Adrenal gland (tissue), 12 donors: ENCODE measurements around the gene PTGDR2. TPM values are rescaled to one million over a fixed set of nuclear protein-coding genes. Genes with fewer than 3 reads are reported as not detected.

ENCODE experiments used
- DNase-seq, 7 donors: peaks; one replicate each; pipeline ENCODE4 v3.0.0-alpha.2; 2019 to 2020
- H3K27ac ChIP-seq, 5 donors: fragments of 200-600 bp; sonication (generic) in 4 of 5; 1 replicate in 3 of 5; 2 replicates in 2 of 5; pipeline versions ENCODE4 v1.5.1 to v1.8.0; 2016 to 2020; ENCODE audit warnings: mild to moderate bottlenecking in 1 of 5
- H3K27me3 ChIP-seq: fragments of 200-600 bp; 2 replicates; pipeline ENCODE4 v1.8.0; 2021
- H3K36me3 ChIP-seq, 2 donors: fragments of 200-600 bp; replicated peaks in 1 of 2; 1 replicate in 1 of 2; 2 replicates in 1 of 2; pipeline versions ENCODE4 v1.5.1 to v1.8.0; 2018 to 2022
- H3K4me1 ChIP-seq, 2 donors: fragments of 200-600 bp; replicated peaks in 1 of 2; 1 replicate in 1 of 2; 2 replicates in 1 of 2; pipeline versions ENCODE4 v1.5.1 to v1.8.0; 2018 to 2021
- H3K4me3 ChIP-seq, 4 donors: fragments of 200-600 bp; sonication (generic) in 3 of 4; one replicate each; pipeline ENCODE4 v1.5.1; 2016 to 2018
- H3K9me3 ChIP-seq, 3 donors: fragments of 200-600 bp; sonication (generic) in 1 of 3; replicated peaks in 1 of 3; 1 replicate in 2 of 3; 2 replicates in 1 of 3; pipeline versions ENCODE4 v1.5.1 to v1.8.0; 2016 to 2021
- POLR2A ChIP-seq, 2 donors: fragments of 450-650 bp; IDR thresholded peaks; one replicate each; pipeline ENCODE4 v1.6.1; 2017; ENCODE audit warnings: antibody characterized with exemption in 2 of 2, mild to moderate bottlenecking in 2 of 2, moderate library complexity in 1 of 2
- WGBS, 4 donors: extraction: QIAGEN DNeasy Blood & Tissue Kit in 2 of 4; methylation state at CpG; one replicate each; pipeline versions ENCODE4 v1.1.5 to v1.1.7; 2013 to 2017; 5-methylcytosine and 5-hydroxymethylcytosine counted together
- intact Hi-C, 2 donors: fragments of 100-400 bp; cut with DNase I; formaldehyde crosslinking; loops; one replicate each; pipeline versions ENCODE4 v1.14.1 to v1.15.0; 2022 to 2023
- polyA plus RNA-seq, 3 donors: library from polyadenylated mRNA; stranded (reverse); fragments of 200-250 nt in 2 of 3; fragments of 350-450 nt in 1 of 3; fragmentation: Illumina TruSeq in 1 of 3; extraction: RNeasy Lipid Tissue Mini Kit (QIAGEN cat#74804) in 1 of 3; gene quantifications; one replicate each; pipeline ENCODE4 v1.2.3, GENCODE V29; 2013 to 2014
- total RNA-seq, 9 donors: library from RNA; depleted of rRNA in 4 of 9; stranded (reverse); fragments of >200 nt in 4 of 9; fragments of 120-200 nt in 1 of 9; fragmentation: NEBNext Ultra II Directional in 1 of 9; extraction: Animal tissue kit (Norgen Biotek cat#: 25700) in 1 of 9; gene quantifications; one replicate each; pipeline versions ENCODE4 v1.1.0 to v1.2.4, GENCODE V29; 2013 to 2023
- TF ChIP-seq, protein P1 (sequence below), 6 experiments: fragments of 450-650 bp in 4 of 6; fragments of 200-600 bp in 2 of 6; sonication (generic) in 1 of 6; IDR thresholded peaks; 1 replicate in 5 of 6; 2 replicates in 1 of 6; pipeline versions ENCODE4 v1.5.1 to v1.8.0; 2016 to 2021; ENCODE audit warnings: antibody characterized with exemption in 6 of 6, mild to moderate bottlenecking in 2 of 6, moderate library complexity in 1 of 6
- donor health status: healthy with polysubstance abuse.
- donor health status: Bipolar disorder and iron deficiency.
- donor health status: DM: yes; HTN: yes; CAD: no.
- donor health status: DM: no; HTN: no; CAD: no.
- donor health status: DM: no; HTN: no; CAD: no.
- donor health status: DM: yes; HTN: yes; CAD: no.

PTGDR2 gene
- total and polyA plus RNA-seq, 12 donors, result 0.17 to 0.61 (median 0.24) TPM; not detected in 7

DNA sequence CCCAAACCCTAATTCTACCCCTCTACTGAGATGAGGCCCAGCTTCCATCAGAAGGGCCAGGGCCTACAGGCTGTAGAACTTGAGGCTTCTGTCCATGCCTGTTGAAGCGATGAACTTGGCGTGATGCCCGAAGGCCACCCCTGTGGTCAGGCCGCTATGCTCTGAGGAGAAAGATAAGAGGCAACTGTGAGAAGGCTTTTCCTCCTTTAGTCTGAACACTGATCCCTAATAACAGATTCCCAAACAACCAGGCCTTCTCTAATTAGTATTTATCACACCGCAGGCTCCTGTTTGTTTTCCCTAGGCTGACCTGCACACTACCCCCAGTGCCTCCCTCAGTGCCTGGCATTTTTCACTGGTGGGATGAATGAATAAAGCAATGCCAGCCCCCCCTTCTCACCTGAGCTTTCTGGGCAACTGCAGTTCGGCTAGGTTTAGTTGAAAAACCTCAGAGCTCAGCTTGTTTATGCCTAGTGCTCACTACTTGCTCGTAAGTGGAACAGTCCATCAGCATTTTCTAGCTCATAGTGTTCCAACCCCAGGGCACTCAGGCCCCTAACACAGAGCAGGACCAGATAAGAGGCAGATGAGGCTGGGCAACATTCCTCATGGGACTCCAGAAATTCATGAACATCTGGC lies 35.5 kb upstream of the PTGDR2 start:
- peak; percentile 72 to 90 (median 88) for DNase-seq
- H3K9me3 ChIP-seq, result no peaks in the 10 kb centered on the region
- no peak overlapping the region for H3K4me3 ChIP-seq
- H3K27ac ChIP-seq, result peak overlapping the region in 1 of 5 donors; percentile 14
- H3K27me3 ChIP-seq, result no peaks in the 10 kb centered on the region
- peaks cover 0 to 4% of the 10 kb centered on the region in 2 donors for H3K4me1 ChIP-seq
- TF ChIP-seq, protein P1, sequence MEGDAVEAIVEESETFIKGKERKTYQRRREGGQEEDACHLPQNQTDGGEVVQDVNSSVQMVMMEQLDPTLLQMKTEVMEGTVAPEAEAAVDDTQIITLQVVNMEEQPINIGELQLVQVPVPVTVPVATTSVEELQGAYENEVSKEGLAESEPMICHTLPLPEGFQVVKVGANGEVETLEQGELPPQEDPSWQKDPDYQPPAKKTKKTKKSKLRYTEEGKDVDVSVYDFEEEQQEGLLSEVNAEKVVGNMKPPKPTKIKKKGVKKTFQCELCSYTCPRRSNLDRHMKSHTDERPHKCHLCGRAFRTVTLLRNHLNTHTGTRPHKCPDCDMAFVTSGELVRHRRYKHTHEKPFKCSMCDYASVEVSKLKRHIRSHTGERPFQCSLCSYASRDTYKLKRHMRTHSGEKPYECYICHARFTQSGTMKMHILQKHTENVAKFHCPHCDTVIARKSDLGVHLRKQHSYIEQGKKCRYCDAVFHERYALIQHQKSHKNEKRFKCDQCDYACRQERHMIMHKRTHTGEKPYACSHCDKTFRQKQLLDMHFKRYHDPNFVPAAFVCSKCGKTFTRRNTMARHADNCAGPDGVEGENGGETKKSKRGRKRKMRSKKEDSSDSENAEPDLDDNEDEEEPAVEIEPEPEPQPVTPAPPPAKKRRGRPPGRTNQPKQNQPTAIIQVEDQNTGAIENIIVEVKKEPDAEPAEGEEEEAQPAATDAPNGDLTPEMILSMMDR (IDR thresholded peaks at IDR 0.05), result no peak
- no peak for TF ChIP-seq POLR2A (IDR thresholded peaks at IDR 0.05)
- H3K36me3 ChIP-seq, result peaks cover 0 to 52% of the 10 kb centered on the region in 2 donors
- WGBS, 4 donors, result 47 to 60% (median 50%) methylated on average over 4 to 7 of the region's 7 CpGs
- intact Hi-C loops, result loop anchor here in 1 of 2 donors (5.0 kb wide), 1 partner anchor 114 kb away; no protein-coding TSS in a partner anchor

DNA sequence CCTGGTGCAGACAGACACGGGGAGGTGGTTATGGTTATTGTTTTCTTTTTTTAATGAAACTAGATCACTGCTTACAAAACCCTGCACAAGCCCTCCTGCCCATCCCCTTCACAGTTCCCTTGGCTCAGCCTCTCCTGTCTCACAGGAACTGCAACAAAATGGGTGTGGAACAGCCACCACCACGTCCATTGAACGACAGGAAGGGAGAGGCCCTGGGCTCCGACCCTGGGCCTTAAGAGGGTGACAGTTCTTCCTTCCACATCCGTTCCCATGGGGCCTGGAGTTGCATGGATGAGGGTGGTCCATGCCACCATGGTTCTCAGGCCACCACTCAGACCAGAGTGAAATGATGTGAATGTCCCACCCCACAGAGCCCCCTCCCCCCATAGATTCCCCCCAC lies 34.9 kb upstream of the PTGDR2 start:
- no peak for TF ChIP-seq POLR2A (IDR thresholded peaks at IDR 0.05)
- TF ChIP-seq, protein P1 (IDR thresholded peaks at IDR 0.05), result no peak
- 45 to 62% (median 51%) methylated on average over 4 to 5 of the region's 5 CpGs for WGBS, 4 donors
- intact Hi-C loops, result loop anchor here in 1 of 2 donors (5.0 kb wide), 1 partner anchor 113 kb away; no protein-coding TSS in a partner anchor

GRCh38 chr11:60889869-60890311 lies 34.1 kb upstream of the PTGDR2 start:
- no peaks in the 10 kb centered on the region for H3K9me3 ChIP-seq
- peaks cover 0 to 39% of the 10 kb centered on the region in 2 donors for H3K36me3 ChIP-seq
- 71 to 80% (median 75%) methylated on average over 6 of the region's 6 CpGs for WGBS, 4 donors
- intact Hi-C loops, result loop anchor here in 1 of 2 donors (5.0 kb wide), 2 partner anchors 58 to 113 kb away; no protein-coding TSS in a partner anchor
- no peaks in the 10 kb centered on the region for H3K27me3 ChIP-seq
- H3K27ac ChIP-seq, result no peak overlapping the region
- DNase-seq, result peak in 1 of 7 donors; percentile 41
- peaks cover 0 to 4% of the 10 kb centered on the region in 2 donors for H3K4me1 ChIP-seq
- no peak overlapping the region for H3K4me3 ChIP-seq
- TF ChIP-seq POLR2A (IDR thresholded peaks at IDR 0.05), result no peak
- TF ChIP-seq, protein P1 (IDR thresholded peaks at IDR 0.05), result no peak

More for the DNA sequence above, 34.9 kb upstream of the PTGDR2 start:
- Histone ChIP-seq H3K27ac (no peak overlapping the region), H3K27me3 (no peaks in the 10 kb centered on the region), H3K4me1 (peaks cover 0 to 4% of the 10 kb centered on the region in 2 donors), H3K9me3 (no peaks in the 10 kb centered on the region), H3K36me3 (peaks cover 0 to 47% of the 10 kb centered on the region in 2 donors), H3K4me3 (no peak overlapping the region)
- peak in 1 of 7 donors; percentile 50 for DNase-seq

DNA sequence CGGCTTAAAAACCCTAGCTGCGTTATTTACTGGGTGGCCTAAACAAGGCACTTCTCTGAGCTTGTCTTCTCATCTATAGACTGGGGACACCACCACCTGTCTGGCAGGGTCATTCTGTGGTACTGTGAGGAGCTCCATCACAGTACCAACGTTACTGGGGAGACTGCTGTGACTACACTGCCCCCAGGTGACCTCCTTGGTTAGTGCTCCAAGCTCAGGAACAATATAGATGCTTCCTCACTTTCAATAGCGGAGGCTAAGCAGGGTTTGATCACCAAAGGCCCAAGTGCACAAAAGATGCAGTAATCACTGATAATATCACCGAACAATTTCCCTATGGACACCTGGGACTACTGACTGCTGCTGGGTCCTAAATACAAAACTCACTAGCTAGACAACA lies 31.8 kb upstream of the PTGDR2 start:
- H3K4me1 ChIP-seq, result peaks cover 0 to 4% of the 10 kb centered on the region in 2 donors
- no peaks in the 10 kb centered on the region for H3K27me3 ChIP-seq
- peak; percentile 45 to 78 (median 60) for DNase-seq
- H3K36me3 ChIP-seq, result peaks cover 0 to 17% of the 10 kb centered on the region in 2 donors
- H3K27ac ChIP-seq, result no peak overlapping the region
- no peaks in the 10 kb centered on the region for H3K9me3 ChIP-seq
- TF ChIP-seq, protein P1 (IDR thresholded peaks at IDR 0.05), result peak; percentile 26 to 68 (median 53)
- TF ChIP-seq POLR2A (IDR thresholded peaks at IDR 0.05), result no peak
- WGBS, 4 donors, result 48 to 57% (median 51%) methylated on average over 4 to 5 of the region's 5 CpGs
- intact Hi-C loops, result loop anchor here in 1 of 2 donors (5.0 kb wide), 1 partner anchor 55 kb away; no protein-coding TSS in a partner anchor
- H3K4me3 ChIP-seq, result no peak overlapping the region
